ENCODE measurements around the gene MRPL14.

MRPL14 gene

GRCh38 chr6:44127186-44128019, at the start of gene MRPL14, which contains the start of gene TMEM63B:
Gene MRPL14, minus strand, starts transcription at chr6:44127452. Its CDS starts 10,841 bp downstream, at chr6:44116611.
Gene TMEM63B, plus strand, starts transcription at chr6:44127554. Its CDS starts 7,031 bp downstream, at chr6:44134585.
- peak; percentile 100 for DNase-seq (ENCODE audit: low spot score)

- no peak for DNase-seq (ENCODE audit: low spot score)
These were observed 49.0 kb upstream of the MRPL14 start for GRCh38 chr6:44176130-44176761.

- DNase-seq (ENCODE audit: low spot score), result peak; percentile 91
These were observed 45.7 kb upstream of the MRPL14 start for GRCh38 chr6:44172731-44173500.

GRCh38 chr6:44171899-44172546, 44.8 kb upstream of the MRPL14 start:
- DNase-seq (ENCODE audit: low spot score), result no peak

- DNase-seq (ENCODE audit: low spot score), result no peak
These were observed 42.8 kb upstream of the MRPL14 start for GRCh38 chr6:44169886-44170570.

GRCh38 chr6:44169154-44169553, 41.9 kb upstream of the MRPL14 start:
- DNase-seq (ENCODE audit: low spot score), result no peak

GRCh38 chr6:44167567-44167966, 40.3 kb upstream of the MRPL14 start:
- no peak for DNase-seq (ENCODE audit: low spot score)

- DNase-seq (ENCODE audit: low spot score), result no peak
These were observed 39.4 kb upstream of the MRPL14 start for GRCh38 chr6:44166591-44167184.

- DNase-seq (ENCODE audit: low spot score), result no peak
These were observed 38.9 kb upstream of the MRPL14 start for GRCh38 chr6:44166116-44166515.

GRCh38 chr6:44162876-44163625, 35.8 kb upstream of the MRPL14 start:
- DNase-seq (ENCODE audit: low spot score), result no peak

- peak; percentile 52 for DNase-seq (ENCODE audit: low spot score)
These were observed 34.7 kb upstream of the MRPL14 start for GRCh38 chr6:44161997-44162338.

- no peak for DNase-seq (ENCODE audit: low spot score)
These were observed 31.5 kb upstream of the MRPL14 start, which contains the start of gene CAPN11 for GRCh38 chr6:44158770-44159228. Gene CAPN11, plus strand, starts transcription at chr6:44158820. Its CDS starts 29 bp downstream, at chr6:44158849.

GRCh38 chr6:44157152-44157521, 29.9 kb upstream of the MRPL14 start:
- no peak for DNase-seq (ENCODE audit: low spot score)

GRCh38 chr6:44156494-44157151, 29.4 kb upstream of the MRPL14 start:
- no peak for DNase-seq (ENCODE audit: low spot score)

GRCh38 chr6:44154067-44154466, 26.8 kb upstream of the MRPL14 start:
- no peak for DNase-seq (ENCODE audit: low spot score)

GRCh38 chr6:44152533-44152932, 25.3 kb upstream of the MRPL14 start:
- no peak for DNase-seq (ENCODE audit: low spot score)

- no peak for DNase-seq (ENCODE audit: low spot score)
These were observed 24.8 kb upstream of the MRPL14 start for GRCh38 chr6:44152109-44152461.

- DNase-seq (ENCODE audit: low spot score), result peak; percentile 90
These were observed 24.3 kb upstream of the MRPL14 start for GRCh38 chr6:44151348-44152108.

GRCh38 chr6:44150317-44150917, 23.2 kb upstream of the MRPL14 start:
- DNase-seq (ENCODE audit: low spot score), result no peak

Data from AG08396 (cell line).